Activated CD4-positive, alpha-beta memory T cell treated with anti-CD3 and anti-CD28 coated beads, Interleukin-2, amount 10 ng/mL, durations not matched to agents 7 days and 5 days (primary cell): ENCODE results near the gene MAPKAPK2. TPM values are rescaled to one million over a fixed set of nuclear protein-coding genes. Genes with fewer than 3 reads are reported as not detected.

Experiments used
- CTCF ChIA-PET: fragments of 350-600 bp; sonication (Branson Sonifier 250); formaldehyde crosslinking; loops from one replicate; lab custom pipeline; 2021; ENCODE audit warnings: antibody characterized with exemption, inconsistent platforms; lab: Charles Lee
- POLR2A ChIA-PET: fragments of 350-600 bp; sonication (Branson Sonifier 250); formaldehyde crosslinking; loops from one replicate; lab custom pipeline; 2021; ENCODE audit warnings: antibody characterized with exemption; lab: Charles Lee
- DNase-seq: peaks from one replicate; pipeline ENCODE4 v3.0.0-alpha.2; 2020
- H3K27ac Mint-ChIP-seq: one replicate; pipeline ENCODE4 v1.8.0; 2021; ENCODE audit warnings: mild to moderate bottlenecking, mixed read lengths
- H3K27me3 Mint-ChIP-seq: one replicate; pipeline ENCODE4 v1.8.0; 2021; ENCODE audit warnings: mixed read lengths
- H3K36me3 Mint-ChIP-seq: one replicate; pipeline ENCODE4 v1.8.0; 2021; ENCODE audit warnings: low read depth, mixed read lengths
- H3K4me1 Mint-ChIP-seq: one replicate; pipeline ENCODE4 v1.8.0; 2021; ENCODE audit warnings: mixed read lengths
- H3K4me3 Mint-ChIP-seq: one replicate; pipeline ENCODE4 v1.8.0; 2021; ENCODE audit warnings: mild to moderate bottlenecking, mixed read lengths
- H3K9me3 Mint-ChIP-seq: one replicate; pipeline ENCODE4 v1.8.0; 2021; ENCODE audit warnings: mixed read lengths
- total RNA-seq, 2 experiments: library from RNA; stranded (reverse); gene quantifications; one replicate each; pipeline ENCODE4 v1.2.3, GENCODE V29; 2021

The MAPKAPK2 gene
- total RNA-seq, 2 experiments from 2014 or later, result 89.1 to 95.2 TPM

DNA sequence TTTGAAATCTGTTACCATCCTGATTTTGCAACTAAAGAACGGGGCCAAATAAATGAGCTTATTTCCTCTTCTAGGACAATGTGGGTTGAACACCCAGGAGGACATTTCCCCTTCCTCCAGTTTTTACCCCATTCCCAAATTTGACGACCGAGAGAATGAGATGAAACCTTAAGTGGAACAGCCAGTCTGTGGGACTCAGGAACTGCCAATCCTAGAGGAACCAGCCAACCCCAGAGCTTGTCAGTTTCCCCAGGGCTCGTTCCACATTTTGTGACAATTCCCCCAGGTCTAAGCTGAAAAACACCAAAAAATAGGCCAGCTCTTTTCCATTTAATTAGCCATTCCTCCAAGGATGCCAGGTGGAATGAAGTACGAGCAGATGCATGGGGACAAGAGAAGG is 21.3 kb upstream of the MAPKAPK2 start:
- Mint-ChIP-seq H3K4me1 (peaks cover 26% of the 10 kb centered on the region), H3K9me3 (no peaks in the 10 kb centered on the region), H3K27me3 (peaks cover 30% of the 10 kb centered on the region), H3K4me3 (no peak overlapping the region), H3K36me3 (no peaks in the 10 kb centered on the region), H3K27ac (no peak overlapping the region)
- DNase-seq, result no peak
- ChIA-PET POLR2A (interaction anchor here (1.2 to 4.4 kb wide), 5 partner anchors 21 to 173 kb away, joined by 4 to 33 read pairs (median 6); partner anchors contain the start of genes DYRK3 and MAPKAPK2), CTCF (interaction anchor here (0.7 to 11.7 kb wide), 54 partner anchors 8 to 320 kb away, joined by 3 to 250 read pairs (median 6); partner anchors contain the start of genes DYRK3, EIF2D and IKBKE)

DNA sequence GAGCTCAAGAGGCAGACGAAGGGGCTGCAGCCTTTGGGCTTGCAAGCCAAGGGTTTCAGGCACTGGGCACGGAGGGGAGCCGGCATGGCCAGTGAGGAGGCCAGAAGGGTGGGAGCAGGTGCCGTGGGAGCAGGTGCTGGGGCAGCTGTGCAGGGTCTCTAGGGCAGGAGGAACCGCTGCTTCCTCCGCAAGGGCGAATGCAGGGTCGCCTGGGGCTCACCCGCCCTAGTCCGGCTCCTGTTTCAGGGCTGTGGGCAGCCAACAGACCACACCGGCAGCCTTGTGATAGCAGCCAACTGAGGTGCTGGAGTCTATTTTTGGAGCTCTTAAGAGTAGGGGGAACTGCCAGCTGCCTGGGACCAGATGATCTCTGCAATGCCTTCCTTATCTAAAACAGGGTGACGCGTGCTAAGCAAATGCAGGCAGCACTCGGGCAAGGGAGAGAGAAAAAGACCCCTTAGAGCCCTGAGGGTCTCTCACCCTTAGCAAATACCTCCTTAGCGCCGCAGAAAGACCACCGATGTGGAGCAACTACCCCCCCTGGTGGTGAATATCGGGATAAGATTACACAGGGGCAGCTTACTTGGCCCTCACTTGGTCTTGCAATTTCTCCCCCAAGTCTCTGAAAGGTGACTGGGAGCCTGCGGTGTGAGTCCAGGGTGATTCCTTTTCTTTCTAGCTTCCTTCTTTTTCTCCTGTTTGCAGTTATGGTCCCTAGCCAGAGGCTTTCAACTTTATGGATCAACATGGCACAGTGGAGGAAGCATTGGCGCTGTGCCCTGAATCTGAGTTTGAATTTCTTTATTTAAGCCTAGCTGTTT is 20.7 kb upstream of the MAPKAPK2 start:
- peak; percentile 69 for DNase-seq
- H3K9me3 Mint-ChIP-seq, result no peaks in the 10 kb centered on the region
- no peak overlapping the region for H3K4me3 Mint-ChIP-seq
- POLR2A ChIA-PET, result interaction anchor here (0.8 to 4.4 kb wide), 7 partner anchors 21 to 173 kb away, joined by 3 to 33 read pairs (median 6); partner anchors contain the start of genes DYRK3, EIF2D and MAPKAPK2
- CTCF ChIA-PET, result interaction anchor here (0.6 to 11.7 kb wide), 64 partner anchors 9 to 340 kb away, joined by 3 to 250 read pairs (median 6); partner anchors contain the start of genes DYRK3, EIF2D, IKBKE and RASSF5
- peaks cover 29% of the 10 kb centered on the region for H3K4me1 Mint-ChIP-seq
- no peaks in the 10 kb centered on the region for H3K36me3 Mint-ChIP-seq
- peaks cover 27% of the 10 kb centered on the region for H3K27me3 Mint-ChIP-seq
- H3K27ac Mint-ChIP-seq, result no peak overlapping the region

DNA sequence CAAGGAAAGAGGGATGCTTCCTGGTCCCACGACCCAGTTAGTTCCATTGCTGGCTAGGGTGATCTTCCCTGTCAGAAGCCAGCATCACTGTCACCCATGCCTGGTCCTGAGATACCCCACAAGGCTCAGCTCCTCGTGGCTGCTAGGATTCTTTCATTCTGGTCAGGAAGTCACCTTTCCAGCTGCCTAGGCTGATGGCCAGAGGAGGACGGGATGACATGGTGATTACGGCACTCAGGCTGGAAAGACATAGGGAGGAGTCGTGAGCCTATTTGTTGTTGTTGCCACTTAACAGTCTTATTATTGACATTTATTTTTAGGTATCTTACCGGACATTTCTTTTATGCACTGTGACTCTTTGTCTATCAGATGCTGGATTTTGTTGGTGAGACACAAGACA is 20.0 kb upstream of the MAPKAPK2 start:
- Mint-ChIP-seq H3K4me1 (peaks cover 31% of the 10 kb centered on the region), H3K27me3 (peaks cover 27% of the 10 kb centered on the region), H3K9me3 (no peaks in the 10 kb centered on the region), H3K27ac (no peak overlapping the region), H3K4me3 (no peak overlapping the region), H3K36me3 (no peaks in the 10 kb centered on the region)
- ChIA-PET CTCF (interaction anchor here (0.6 to 11.7 kb wide), 47 partner anchors 9 to 340 kb away, joined by 3 to 250 read pairs (median 7); partner anchors contain the start of genes DYRK3, EIF2D, IKBKE and RASSF5), POLR2A (interaction anchor here (1.1 to 4.4 kb wide), 5 partner anchors 27 to 174 kb away, joined by 4 to 33 read pairs (median 7); partner anchors contain the start of genes DYRK3 and EIF2D)
- DNase-seq, result no peak

DNA sequence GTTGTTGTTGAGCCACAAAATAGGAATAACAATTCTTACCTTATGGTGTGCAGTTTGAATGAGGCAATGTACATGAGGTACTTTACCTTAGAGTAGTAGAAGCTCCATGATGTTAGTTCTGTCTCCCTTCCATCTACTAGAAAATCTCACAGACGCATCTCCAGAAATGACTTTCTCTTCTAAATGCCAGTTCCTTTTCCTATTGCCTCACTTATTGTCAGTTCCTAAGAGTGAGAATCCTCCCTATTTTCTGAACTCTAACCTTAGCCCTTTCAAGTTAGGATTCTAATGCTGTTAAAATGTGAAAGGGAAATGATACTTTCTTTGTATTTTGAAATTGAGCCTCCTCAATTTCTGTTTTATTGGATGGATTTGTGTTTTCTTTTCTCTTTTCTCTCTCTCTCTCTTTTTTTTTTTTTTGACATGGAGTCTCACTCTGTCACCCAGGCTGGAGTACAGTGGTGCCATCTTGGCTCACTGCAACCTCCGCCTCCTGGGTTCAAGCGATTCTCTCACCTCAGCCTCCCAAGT is 18.6 kb upstream of the MAPKAPK2 start:
- no peak overlapping the region for H3K4me3 Mint-ChIP-seq
- POLR2A ChIA-PET, result interaction anchor here (1.2 to 4.4 kb wide), 2 partner anchors 31 to 52 kb away, joined by 3 to 33 read pairs; partner anchors contain the start of gene DYRK3
- no peak overlapping the region for H3K27ac Mint-ChIP-seq
- peaks cover 31% of the 10 kb centered on the region for H3K27me3 Mint-ChIP-seq
- H3K4me1 Mint-ChIP-seq, result peaks cover 31% of the 10 kb centered on the region
- no peaks in the 10 kb centered on the region for H3K36me3 Mint-ChIP-seq
- no peaks in the 10 kb centered on the region for H3K9me3 Mint-ChIP-seq
- DNase-seq, result no peak
- CTCF ChIA-PET, result interaction anchor here (0.7 to 11.7 kb wide), 11 partner anchors 7 to 537 kb away, joined by 3 to 250 read pairs (median 34); partner anchors contain the start of genes DYRK3 and EIF2D

DNA sequence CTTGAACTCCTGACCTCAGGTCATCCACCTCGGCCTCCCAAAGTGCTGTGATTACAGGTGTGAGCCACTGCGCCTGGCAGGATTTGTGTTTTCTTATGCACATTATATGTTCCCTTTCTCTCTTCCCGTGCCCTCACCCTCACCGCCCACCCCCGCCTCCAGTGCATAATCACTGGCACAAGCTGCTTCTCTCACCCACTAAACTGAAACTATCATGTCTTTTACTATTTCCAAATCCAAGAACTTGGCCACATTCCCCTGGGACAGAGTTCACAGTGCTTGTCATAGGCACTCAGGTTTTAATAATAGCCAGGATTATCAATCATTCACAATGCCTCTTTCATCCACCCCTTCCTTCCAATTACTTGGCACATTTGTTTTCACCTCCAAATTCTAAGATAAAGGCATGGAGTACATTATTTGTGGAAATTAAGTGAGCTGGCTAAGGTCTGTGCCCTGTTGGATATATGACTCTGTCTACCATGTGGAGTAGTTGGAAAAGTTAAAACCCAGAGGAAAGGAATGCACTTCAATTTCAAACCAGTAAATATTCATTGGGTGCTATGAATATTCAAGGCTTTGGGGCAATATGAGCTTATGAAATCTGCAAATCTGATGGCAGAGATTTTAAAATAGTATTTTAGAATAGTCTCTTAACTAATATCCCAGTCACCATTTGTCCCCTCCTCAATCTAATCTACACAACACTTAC is 17.6 kb upstream of the MAPKAPK2 start:
- no peaks in the 10 kb centered on the region for H3K36me3 Mint-ChIP-seq
- peaks cover 29% of the 10 kb centered on the region for H3K27me3 Mint-ChIP-seq
- peaks cover 29% of the 10 kb centered on the region for H3K4me1 Mint-ChIP-seq
- H3K9me3 Mint-ChIP-seq, result no peaks in the 10 kb centered on the region
- DNase-seq, result no peak
- ChIA-PET POLR2A (interaction anchor here (1.2 to 1.6 kb wide), 4 partner anchors 17 to 56 kb away, joined by 3 to 5 read pairs (median 4); partner anchors contain the start of genes DYRK3 and EIF2D), CTCF (interaction anchor here (0.6 to 11.7 kb wide), 17 partner anchors 6 to 538 kb away, joined by 3 to 250 read pairs (median 4); partner anchors contain the start of genes DYRK3 and EIF2D)
- H3K27ac Mint-ChIP-seq, result no peak overlapping the region
- no peak overlapping the region for H3K4me3 Mint-ChIP-seq

DNA sequence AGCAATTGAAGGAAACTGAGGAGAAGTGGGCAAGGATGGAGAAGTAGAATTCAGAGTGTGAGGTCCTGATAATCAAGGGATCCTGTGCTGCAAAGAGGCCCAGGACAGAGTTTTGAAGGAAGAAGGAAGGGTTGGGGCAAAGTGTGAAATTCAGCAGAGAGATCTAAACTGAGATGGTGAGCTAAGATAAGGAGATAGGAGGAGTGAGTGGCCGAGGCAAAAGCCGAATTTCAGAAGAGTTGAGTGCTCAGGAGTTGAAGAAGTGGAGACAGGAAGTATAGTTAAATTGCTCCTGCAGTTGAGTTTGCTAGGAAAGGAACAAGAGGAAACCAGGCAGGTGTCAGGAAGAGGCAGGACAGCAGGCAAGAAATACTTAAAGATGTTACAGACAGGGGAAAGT is 16.4 kb upstream of the MAPKAPK2 start:
- H3K4me1 Mint-ChIP-seq, result peaks cover 19% of the 10 kb centered on the region
- no peaks in the 10 kb centered on the region for H3K9me3 Mint-ChIP-seq
- H3K27ac Mint-ChIP-seq, result no peak overlapping the region
- CTCF ChIA-PET, result interaction anchor here (1.0 to 11.7 kb wide), 11 partner anchors 8 to 314 kb away, joined by 3 to 250 read pairs (median 5); partner anchors contain the start of genes DYRK3 and EIF2D
- POLR2A ChIA-PET, result interaction anchor here (1.4 to 1.6 kb wide), 3 partner anchors 15 to 57 kb away, joined by 4 to 5 read pairs (median 5); partner anchors contain the start of genes DYRK3 and EIF2D
- DNase-seq, result no peak
- H3K36me3 Mint-ChIP-seq, result no peaks in the 10 kb centered on the region
- H3K27me3 Mint-ChIP-seq, result peaks cover 21% of the 10 kb centered on the region
- H3K4me3 Mint-ChIP-seq, result no peak overlapping the region

DNA sequence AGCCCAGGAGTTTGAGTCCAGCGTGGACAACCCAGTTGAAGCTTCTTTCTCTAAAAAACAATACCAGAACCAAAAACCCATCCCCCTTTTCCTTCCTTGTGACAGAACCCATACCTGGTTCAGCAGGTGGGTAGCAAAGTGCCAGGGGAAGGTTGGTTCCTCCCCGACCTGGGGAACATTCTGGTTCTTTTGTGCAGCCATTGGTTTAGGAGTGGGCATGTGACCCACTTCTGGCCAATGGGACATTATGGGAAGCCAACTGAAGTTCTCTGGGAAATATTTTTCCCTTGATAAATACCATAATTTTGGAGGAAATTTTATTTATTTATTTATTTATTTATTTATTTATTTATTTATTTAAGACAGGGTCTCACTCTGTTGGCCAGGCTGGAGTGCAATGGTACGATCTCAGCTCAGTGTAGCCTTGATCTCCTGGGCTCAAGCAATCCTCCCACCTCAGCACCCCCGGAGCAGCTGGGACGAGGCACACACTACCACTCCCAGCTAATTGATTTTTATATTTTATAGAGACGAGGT is 15.8 kb upstream of the MAPKAPK2 start:
- Mint-ChIP-seq H3K27ac (no peak overlapping the region), H3K9me3 (no peaks in the 10 kb centered on the region), H3K4me3 (no peak overlapping the region), H3K4me1 (peaks cover 16% of the 10 kb centered on the region), H3K27me3 (peaks cover 19% of the 10 kb centered on the region), H3K36me3 (no peaks in the 10 kb centered on the region)
- no peak for DNase-seq
- POLR2A ChIA-PET, result no interaction called here
- CTCF ChIA-PET, result interaction anchor here (0.9 to 11.7 kb wide), 9 partner anchors 11 to 313 kb away, joined by 3 to 250 read pairs (median 5); partner anchors contain the start of genes DYRK3 and EIF2D

DNA sequence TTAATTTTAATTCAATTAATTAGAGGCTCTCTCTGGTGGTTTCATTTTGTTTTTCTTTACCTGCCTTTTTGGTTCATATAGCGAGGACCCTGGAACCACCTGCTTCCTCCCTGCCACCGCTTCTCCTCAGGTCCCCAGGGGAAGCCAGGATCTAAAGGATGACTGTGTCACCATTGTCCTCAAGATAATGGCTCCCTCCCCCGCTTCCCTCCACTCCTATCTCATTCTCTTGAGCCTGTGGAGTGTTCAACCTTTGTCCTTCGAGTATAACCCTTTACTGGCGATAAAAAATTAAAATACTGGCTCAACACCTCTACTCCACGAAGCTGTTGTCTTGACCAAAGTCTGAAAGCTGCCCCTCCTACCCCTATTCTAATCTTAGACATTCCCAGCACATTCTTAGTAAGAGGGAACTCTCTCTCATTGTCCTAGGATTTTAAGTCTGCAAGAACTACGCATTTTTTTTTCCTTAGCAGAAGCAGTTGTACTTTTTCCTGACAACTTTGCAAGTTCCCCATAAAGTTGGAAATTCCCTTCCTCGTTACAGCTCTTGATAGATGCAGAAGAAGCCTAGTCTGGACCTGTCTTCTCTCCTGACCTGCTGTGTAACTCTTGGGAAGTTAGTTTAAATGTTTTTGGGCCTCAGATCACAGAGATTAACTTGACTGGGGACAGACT is 12.6 kb upstream of the MAPKAPK2 start:
- Mint-ChIP-seq H3K9me3 (no peaks in the 10 kb centered on the region), H3K4me3 (no peak overlapping the region), H3K36me3 (no peaks in the 10 kb centered on the region), H3K4me1 (peaks cover 14% of the 10 kb centered on the region), H3K27me3 (peaks cover 6% of the 10 kb centered on the region), H3K27ac (no peak overlapping the region)
- CTCF ChIA-PET, result interaction anchor here (3.1 kb wide), 1 partner anchor 8 kb away, joined by 42 read pairs; no protein-coding TSS in a partner anchor
- POLR2A ChIA-PET, result no interaction called here
- DNase-seq, result no peak

DNA sequence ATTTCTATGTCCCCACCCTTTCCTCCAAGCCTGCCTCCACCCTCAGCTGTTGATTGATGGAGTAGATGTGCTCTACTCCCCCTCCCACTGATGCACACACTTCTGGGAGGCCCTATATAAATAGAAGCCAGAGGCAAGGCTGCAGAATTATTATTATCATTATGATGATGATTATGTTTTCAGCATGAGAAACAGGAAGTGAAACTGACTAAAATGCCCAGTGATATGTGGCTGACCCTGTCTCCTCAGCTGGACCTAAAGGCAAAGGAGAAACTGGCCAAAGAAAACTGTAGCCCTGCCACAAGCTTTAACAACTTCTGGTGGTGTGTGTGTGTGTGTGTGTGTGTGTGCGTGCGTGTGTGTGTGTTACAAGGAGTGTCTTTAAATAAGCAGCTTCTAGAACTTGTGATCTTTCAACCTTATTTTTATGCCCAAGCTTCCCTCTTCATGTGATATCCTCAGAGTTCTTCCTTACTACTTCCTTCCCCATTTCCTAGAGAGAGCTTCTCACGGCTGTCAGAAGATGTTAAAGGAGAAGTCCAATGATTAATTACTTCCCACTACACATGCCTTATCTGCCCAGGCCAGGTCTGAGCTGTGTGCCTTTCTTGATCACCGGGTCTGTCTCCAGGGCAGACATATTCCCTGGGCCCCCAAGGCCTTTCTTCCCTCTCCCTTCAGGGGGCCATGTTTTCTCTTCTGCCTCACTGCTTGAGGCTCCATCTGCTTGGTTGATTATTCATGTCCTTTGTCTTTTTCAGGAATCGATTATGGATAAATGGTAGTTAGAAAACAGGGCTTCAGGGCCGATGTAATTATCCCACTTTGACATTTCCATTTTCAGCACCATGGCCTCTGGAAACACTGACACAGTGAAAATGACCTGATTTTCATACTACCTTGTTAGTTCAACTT is 11.6 kb upstream of the MAPKAPK2 start:
- Mint-ChIP-seq H3K9me3 (no peaks in the 10 kb centered on the region), H3K27me3 (peaks cover 6% of the 10 kb centered on the region), H3K4me1 (peaks cover 8% of the 10 kb centered on the region), H3K4me3 (no peak overlapping the region), H3K36me3 (no peaks in the 10 kb centered on the region), H3K27ac (no peak overlapping the region)
- ChIA-PET POLR2A (no interaction called here), CTCF (interaction anchor here (0.6 to 3.1 kb wide), 4 partner anchors 9 to 194 kb away, joined by 3 to 42 read pairs (median 4); no protein-coding TSS in a partner anchor)
- no peak for DNase-seq

DNA sequence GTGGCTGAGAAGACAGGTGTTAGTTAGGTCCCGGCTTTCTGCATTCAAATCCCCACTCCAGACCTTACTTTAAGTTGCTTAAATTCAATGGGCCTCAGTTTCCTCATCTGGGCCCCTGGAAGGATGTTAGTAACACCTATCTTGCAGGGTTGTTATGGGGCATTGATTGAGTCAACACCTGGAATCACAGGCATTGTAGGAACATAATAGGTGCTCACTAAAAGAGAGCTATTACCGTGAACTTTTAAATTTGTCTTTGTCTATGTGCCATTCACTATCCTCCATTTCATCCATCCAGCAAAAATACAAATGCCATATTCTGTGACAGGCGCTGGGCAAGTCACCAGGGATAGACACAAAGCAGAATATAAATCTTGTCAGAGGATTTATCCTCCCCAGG is 10.5 kb upstream of the MAPKAPK2 start:
- Mint-ChIP-seq H3K9me3 (no peaks in the 10 kb centered on the region), H3K27me3 (peaks cover 6% of the 10 kb centered on the region), H3K4me3 (no peak overlapping the region), H3K27ac (no peak overlapping the region), H3K4me1 (peaks cover 12% of the 10 kb centered on the region), H3K36me3 (no peaks in the 10 kb centered on the region)
- POLR2A ChIA-PET, result no interaction called here
- CTCF ChIA-PET, result interaction anchor here (1.5 to 3.1 kb wide), 4 partner anchors 10 to 261 kb away, joined by 3 to 42 read pairs (median 4); no protein-coding TSS in a partner anchor
- no peak for DNase-seq
